GM12872 (cell line): ENCODE measurements around the gene GRAMD2A.

Source experiments
- TF ChIP-seq, protein P1 (sequence below): IDR thresholded peaks from 3 replicates; pipeline ENCODE4 v1.5.1; 2011; ENCODE audit warnings: low read depth, mild to moderate bottlenecking, low read length, moderate library complexity; ENCODE audit not compliant: insufficient read depth

The GRAMD2A gene

DNA sequence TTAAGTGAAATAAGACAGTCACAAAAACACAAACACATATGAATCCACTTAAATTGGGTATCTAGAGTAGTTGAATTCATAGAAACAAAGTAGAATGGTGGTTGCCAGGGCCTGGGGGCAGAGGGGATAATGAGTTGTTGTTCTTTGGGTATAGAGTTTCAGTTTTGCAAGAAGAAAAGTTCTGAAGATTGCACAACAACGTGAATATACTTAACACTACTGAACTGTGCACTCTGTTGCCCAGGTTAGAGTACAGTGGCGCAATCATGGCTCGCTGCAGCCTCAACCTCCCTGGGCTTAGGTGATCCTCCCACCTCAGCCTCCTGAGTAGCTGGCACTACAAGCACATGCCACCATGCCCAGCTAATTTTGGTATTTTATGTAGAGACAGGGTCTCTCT, 14.9 kb downstream of the GRAMD2A start:
- TF ChIP-seq, protein P1, sequence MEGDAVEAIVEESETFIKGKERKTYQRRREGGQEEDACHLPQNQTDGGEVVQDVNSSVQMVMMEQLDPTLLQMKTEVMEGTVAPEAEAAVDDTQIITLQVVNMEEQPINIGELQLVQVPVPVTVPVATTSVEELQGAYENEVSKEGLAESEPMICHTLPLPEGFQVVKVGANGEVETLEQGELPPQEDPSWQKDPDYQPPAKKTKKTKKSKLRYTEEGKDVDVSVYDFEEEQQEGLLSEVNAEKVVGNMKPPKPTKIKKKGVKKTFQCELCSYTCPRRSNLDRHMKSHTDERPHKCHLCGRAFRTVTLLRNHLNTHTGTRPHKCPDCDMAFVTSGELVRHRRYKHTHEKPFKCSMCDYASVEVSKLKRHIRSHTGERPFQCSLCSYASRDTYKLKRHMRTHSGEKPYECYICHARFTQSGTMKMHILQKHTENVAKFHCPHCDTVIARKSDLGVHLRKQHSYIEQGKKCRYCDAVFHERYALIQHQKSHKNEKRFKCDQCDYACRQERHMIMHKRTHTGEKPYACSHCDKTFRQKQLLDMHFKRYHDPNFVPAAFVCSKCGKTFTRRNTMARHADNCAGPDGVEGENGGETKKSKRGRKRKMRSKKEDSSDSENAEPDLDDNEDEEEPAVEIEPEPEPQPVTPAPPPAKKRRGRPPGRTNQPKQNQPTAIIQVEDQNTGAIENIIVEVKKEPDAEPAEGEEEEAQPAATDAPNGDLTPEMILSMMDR, result no peak

DNA sequence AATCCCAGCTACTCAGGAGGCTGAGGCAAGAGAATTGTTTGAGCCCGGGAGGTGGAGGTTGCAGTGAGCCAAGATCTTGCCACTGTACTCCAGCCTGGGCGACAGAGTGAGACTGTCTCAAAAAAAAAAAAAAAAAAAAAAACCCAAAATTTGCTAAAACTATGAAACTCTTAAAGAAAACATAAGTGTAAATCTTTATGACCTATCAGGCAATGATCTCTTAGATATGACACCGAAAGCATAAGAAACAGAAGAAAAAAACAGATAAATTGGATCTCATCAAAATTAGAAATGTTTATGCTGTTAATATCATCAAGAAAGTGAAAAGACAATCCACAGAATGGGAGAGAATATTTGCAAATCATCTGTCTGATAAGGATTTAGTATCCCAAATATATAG, 15.3 kb downstream of the GRAMD2A start:
- TF ChIP-seq, protein P1, result no peak

DNA sequence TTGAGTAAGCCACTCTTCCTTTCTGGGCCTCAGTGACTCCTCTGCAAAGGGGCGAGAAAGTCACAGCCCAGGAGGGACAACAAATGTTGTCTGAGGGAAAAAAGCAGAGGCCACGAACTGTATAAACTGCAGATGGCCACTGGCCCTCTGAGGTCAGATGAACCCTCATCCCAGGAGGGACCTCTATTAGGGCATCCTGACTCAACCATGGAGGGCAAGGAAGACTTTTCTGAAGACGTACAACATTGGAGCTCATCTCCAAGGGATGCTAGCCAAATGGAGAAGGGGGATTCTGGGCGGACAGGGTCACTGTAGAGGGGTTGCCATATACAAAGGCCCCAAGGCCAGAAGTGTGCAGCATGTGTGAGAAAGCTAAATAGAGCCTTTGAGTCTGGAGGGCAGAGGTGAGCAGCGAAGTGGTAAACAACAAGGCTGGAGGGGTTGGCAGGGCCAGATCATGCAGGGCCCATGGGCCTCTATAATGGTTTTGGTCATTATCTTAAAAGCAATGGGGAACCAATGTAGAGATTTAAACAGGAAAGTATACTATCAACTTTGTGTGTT, 16.7 kb downstream of the GRAMD2A start:
- TF ChIP-seq, protein P1, result no peak

DNA sequence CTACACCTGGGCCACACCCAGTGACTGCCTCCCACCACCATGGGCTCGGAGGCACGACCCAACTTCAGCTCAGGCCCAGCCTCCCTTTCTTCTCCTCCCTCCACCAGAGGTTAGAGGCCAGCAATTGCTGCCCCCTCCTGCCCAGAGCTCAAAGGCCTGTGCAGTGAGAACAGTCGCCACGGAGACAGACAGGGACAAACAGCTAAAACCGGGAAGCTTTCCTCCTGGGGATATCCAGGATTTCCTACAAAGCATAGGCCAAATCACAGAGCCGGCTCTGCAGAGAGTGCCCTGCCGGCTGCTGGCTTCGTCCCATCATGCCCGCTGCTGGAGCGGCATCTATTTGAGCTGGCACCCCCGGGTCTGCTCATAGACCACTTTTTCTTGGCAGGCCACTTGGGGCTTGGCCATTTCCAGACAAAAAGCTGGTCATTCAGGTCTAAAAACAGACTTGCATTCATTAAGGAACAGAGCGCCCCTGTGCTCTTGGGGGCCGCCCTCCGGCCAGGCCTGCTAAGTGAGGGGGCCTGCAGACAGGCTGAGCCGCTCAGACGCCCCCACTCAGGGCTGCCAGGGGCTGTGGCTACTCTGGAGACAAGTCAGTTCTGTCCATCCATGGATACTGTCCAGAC, 17.5 kb downstream of the GRAMD2A start:
- TF ChIP-seq, protein P1, result no peak

DNA sequence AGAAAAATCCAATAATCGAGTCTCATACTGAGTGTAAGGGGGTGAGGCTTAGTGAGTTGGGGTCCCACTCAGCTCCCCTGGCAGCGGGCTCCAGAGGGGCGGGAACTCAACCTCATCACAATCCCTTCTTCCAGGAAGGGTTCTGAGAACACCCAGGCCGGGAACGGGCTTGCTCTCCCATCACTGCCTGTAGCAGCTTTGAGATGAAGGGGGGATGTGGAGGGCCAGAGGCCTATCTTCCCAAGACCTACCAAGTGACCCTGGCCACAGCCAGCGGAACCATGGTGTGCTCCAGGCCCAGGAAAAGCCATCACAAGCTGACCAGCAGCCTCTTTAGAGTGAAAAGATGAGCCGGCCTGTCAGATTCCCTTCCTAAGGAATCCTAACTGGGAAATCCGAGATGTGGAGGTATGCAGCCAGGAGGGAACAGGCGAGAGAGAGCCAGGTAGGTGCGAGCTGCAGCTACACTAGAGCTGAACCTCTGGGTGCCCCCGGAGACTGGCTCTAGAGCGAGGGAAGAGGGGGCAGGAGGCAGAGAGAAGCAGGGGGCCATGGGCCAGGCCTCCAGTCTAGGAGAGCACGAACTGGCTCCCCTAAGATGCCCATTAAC, 18.5 kb downstream of the GRAMD2A start:
- TF ChIP-seq, protein P1, result no peak

DNA sequence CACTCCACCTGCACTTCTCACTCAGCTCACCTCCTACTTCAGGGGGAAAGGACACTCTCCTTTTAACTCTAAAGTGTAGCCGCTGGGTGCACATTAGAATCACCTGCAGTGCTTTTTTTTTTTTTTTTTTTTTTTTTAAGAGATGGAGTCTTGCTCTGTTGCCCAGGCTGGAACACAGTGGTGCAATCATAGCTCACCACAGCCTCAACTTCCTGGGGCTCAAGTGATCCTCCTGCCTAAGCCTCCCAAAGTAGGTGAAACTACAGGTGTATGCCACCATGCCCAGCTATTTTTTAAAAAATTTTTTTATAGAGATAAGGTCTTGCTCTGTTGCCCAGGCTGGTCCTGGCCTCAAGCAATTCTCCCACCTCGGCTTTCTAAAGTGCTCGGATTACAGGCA, 20.8 kb downstream of the GRAMD2A start:
- TF ChIP-seq, protein P1, result no peak

DNA sequence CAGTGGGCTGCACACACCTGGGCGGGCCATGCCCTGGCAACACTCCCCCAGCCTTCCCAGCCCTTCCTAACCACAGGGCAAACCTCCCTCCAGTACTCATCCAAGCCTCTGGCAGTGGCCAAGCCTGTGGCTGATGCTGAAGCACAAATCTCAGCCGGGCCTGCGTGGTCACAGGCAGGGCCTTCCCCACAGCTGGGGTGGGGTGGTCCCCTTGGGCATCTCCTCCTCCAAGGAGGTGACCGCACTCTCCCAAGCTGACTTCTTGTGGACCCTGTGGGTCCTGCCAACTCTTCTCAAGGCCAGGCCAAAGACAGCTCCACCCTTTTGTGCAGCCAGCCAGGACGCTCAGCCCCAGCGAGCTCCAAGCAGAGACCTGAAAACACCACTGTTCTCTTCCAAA, 21.4 kb downstream of the GRAMD2A start:
- TF ChIP-seq, protein P1, result no peak
